Measurements from ENCODE around the gene OR14A16.

Gene OR14A16

DNA sequence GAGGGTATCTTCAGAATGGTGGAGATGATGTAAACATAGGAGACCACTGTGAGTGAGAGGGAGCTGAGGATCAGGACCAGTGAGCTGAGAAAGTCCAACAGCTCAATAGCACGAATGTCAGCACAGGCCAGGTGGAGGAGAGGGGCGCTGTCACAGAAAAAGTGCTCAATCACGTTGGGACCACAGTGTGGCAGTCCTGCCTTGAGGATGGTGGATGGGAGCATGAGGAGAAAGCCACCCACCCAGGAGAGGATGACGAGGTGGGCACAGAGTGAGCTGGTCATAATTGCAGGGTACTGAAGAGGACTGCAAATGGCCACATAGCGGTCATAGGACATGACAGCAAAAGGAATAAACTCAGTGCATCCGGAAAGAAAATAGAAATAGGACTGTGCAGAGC, 9.7 kb upstream of the OR14A16 start:
- H3K4me3 ChIP-seq (ENCODE audit: low read depth in 1 of 2, low read length in 1 of 2) = no peak overlapping the region
- no peaks in the 10 kb centered on the region for H3K4me1 ChIP-seq (ENCODE audit: control insufficient read depth in 1 of 2, insufficient read depth in 1 of 2, low read depth in 1 of 2, low read length in 1 of 2)
- no peaks in the 10 kb centered on the region for H3K36me3 ChIP-seq
- TF ChIP-seq, protein P1, sequence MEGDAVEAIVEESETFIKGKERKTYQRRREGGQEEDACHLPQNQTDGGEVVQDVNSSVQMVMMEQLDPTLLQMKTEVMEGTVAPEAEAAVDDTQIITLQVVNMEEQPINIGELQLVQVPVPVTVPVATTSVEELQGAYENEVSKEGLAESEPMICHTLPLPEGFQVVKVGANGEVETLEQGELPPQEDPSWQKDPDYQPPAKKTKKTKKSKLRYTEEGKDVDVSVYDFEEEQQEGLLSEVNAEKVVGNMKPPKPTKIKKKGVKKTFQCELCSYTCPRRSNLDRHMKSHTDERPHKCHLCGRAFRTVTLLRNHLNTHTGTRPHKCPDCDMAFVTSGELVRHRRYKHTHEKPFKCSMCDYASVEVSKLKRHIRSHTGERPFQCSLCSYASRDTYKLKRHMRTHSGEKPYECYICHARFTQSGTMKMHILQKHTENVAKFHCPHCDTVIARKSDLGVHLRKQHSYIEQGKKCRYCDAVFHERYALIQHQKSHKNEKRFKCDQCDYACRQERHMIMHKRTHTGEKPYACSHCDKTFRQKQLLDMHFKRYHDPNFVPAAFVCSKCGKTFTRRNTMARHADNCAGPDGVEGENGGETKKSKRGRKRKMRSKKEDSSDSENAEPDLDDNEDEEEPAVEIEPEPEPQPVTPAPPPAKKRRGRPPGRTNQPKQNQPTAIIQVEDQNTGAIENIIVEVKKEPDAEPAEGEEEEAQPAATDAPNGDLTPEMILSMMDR (IDR thresholded peaks at IDR 0.05) = no peak
- H3K27ac ChIP-seq = no peak overlapping the region
- no peaks in the 10 kb centered on the region for H3K27me3 ChIP-seq
- H3K9me3 ChIP-seq = no peaks in the 10 kb centered on the region

DNA sequence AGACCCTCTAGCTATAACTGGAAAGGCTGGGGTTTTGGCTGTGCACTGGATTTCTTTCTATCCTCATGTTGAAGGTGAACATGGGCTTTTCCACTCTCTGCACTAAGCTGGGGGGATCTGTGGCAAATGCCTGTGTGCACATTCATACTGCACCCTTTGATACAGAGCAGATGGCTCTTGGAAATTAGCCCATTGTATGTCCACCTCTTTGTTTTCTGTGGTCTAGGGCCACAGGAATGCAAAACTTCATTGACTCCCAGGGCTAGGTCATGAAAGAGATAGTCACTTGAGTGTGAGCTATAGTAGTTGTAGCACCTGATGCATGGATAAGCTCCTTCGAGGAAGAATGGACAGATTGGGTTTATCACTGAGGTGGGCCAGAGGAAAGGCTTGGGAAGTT, 5.7 kb upstream of the OR14A16 start:
- Histone ChIP-seq H3K4me1 (ENCODE audit: control insufficient read depth in 1 of 2, insufficient read depth in 1 of 2, low read depth in 1 of 2, low read length in 1 of 2) (no peaks in the 10 kb centered on the region), H3K27me3 (no peaks in the 10 kb centered on the region), H3K9me3 (no peaks in the 10 kb centered on the region), H3K27ac (no peak overlapping the region), H3K36me3 (no peaks in the 10 kb centered on the region), H3K4me3 (ENCODE audit: low read depth in 1 of 2, low read length in 1 of 2) (no peak overlapping the region)
- TF ChIP-seq, protein P1 (IDR thresholded peaks at IDR 0.05) = no peak

DNA sequence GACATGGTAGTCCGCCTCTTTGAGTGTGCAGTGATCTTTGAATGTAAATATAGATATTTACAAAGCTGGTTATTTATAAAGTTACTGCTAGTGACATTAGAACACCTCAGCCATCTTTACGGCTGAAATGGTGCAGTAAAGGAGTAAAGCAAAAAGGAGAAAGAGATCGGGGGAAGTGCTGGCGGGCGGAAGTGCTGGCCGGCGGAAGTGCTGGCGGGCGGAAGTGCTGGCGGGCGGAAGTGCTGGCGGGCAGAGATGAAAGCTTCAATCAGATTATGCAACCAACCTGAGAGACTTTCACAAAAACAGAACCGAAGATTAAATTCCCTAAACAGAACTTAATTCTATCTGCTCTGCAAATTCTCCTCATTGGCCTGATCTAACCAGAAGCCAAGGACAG, 1.4 kb upstream of the OR14A16 start:
- Histone ChIP-seq H3K36me3 (no peaks in the 10 kb centered on the region), H3K27me3 (no peaks in the 10 kb centered on the region), H3K4me1 (ENCODE audit: control insufficient read depth in 1 of 2, insufficient read depth in 1 of 2, low read depth in 1 of 2, low read length in 1 of 2) (no peaks in the 10 kb centered on the region), H3K27ac (peak overlapping the region; percentile 20), H3K9me3 (no peaks in the 10 kb centered on the region), H3K4me3 (ENCODE audit: low read depth in 1 of 2, low read length in 1 of 2) (no peak overlapping the region)
- TF ChIP-seq, protein P1 (IDR thresholded peaks at IDR 0.05) = no peak

GRCh38 chr1:247822060-247822459, 1.9 kb downstream of the OR14A16 start:
- H3K4me1 ChIP-seq (ENCODE audit: control insufficient read depth in 1 of 2, insufficient read depth in 1 of 2, low read depth in 1 of 2, low read length in 1 of 2) = no peaks in the 10 kb centered on the region
- no peaks in the 10 kb centered on the region for H3K27me3 ChIP-seq
- TF ChIP-seq, protein P1 (IDR thresholded peaks at IDR 0.05) = no peak
- no peak overlapping the region for H3K27ac ChIP-seq
- H3K36me3 ChIP-seq = no peaks in the 10 kb centered on the region
- no peaks in the 10 kb centered on the region for H3K9me3 ChIP-seq
- H3K4me3 ChIP-seq (ENCODE audit: low read depth in 1 of 2, low read length in 1 of 2) = no peak overlapping the region

DNA sequence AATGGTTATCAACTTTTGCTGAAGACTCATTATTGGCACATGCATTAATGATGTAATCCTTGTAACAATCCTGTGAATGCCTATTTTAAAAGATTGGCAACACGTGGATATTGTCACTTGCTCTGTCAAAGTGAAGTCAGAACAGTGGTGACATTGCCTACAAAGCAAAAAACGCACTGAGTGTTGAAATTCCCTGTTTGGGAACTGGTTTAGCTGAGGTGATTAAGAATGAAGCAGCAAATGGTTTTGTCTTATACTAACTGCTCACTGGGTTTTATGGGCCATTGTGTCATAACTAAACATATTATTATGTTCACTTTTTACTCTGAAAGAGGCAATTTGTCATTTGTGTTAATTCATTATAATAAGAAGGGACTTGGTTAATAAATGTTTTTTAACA, 11.3 kb downstream of the OR14A16 start:
- Histone ChIP-seq H3K9me3 (no peaks in the 10 kb centered on the region), H3K4me1 (ENCODE audit: control insufficient read depth in 1 of 2, insufficient read depth in 1 of 2, low read depth in 1 of 2, low read length in 1 of 2) (no peaks in the 10 kb centered on the region), H3K27me3 (no peaks in the 10 kb centered on the region), H3K4me3 (ENCODE audit: low read depth in 1 of 2, low read length in 1 of 2) (no peak overlapping the region), H3K36me3 (no peaks in the 10 kb centered on the region), H3K27ac (no peak overlapping the region)
- TF ChIP-seq, protein P1 (IDR thresholded peaks at IDR 0.05) = no peak

GRCh38 chr1:247797518-247797917, 26.4 kb downstream of the OR14A16 start:
- Histone ChIP-seq H3K27me3 (no peaks in the 10 kb centered on the region), H3K36me3 (no peaks in the 10 kb centered on the region), H3K4me1 (ENCODE audit: control insufficient read depth in 1 of 2, insufficient read depth in 1 of 2, low read depth in 1 of 2, low read length in 1 of 2) (no peaks in the 10 kb centered on the region), H3K4me3 (ENCODE audit: low read depth in 1 of 2, low read length in 1 of 2) (no peak overlapping the region), H3K9me3 (no peaks in the 10 kb centered on the region), H3K27ac (no peak overlapping the region)
- TF ChIP-seq, protein P1 (IDR thresholded peaks at IDR 0.05) = no peak
